D721Med (cell line): Measurements from ENCODE around the gene ASIC5.
"Not testable (repeated sequence)": the region's sequence is repeated elsewhere in the genome, so short reads cannot be mapped to it uniquely, and the experiment has no call there.

Experiments
- DNase-seq: peaks from one replicate; pipeline ENCODE4 v3.0.0; 2011; ENCODE audit warnings: low spot score; ENCODE audit not compliant: insufficient read length
- FAIRE-seq: peaks from 2 replicates; lab custom pipeline; 2011; peaks lifted over from hg19 to GRCh38; lab: Jason Lieb, UNC
- TF ChIP-seq, protein P1 (sequence below): IDR thresholded peaks from 2 replicates; pipeline ENCODE4 v1.5.1; 2012; ENCODE audit warnings: mild to moderate bottlenecking, control low read depth; ENCODE audit not compliant: insufficient read depth; ENCODE audit errors: missing control alignments

Gene ASIC5

DNA sequence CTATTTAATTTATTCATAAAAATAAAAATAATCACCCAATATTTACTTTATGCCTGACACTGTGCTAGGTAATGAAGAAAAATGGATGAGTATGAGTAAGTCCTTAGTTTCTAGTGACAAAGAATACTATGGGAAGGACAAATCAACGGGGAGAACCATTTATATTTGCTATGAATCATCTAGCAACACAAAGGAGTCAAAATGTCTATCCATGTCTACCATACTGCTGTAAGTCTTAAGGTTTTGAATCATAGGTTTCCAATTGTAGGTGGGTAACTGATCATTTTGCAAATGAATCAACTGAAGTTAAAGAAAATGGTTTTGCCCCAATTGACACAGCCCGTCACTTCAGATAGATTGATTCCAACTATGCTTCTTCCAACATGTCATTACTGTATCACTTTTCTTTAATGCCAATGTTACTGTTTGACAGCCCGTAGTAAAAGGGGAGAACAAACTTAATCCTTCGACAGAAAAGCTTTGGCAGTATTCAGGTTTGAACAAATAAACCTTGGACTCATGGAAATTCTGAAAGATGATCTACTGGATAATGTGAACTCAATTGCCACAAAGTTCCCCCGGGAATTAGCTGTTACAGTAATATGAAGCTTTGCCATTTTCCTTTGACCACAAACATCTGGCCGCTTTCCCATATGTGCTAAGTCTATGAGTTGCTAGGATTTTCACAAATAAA is 40.6 kb upstream of the ASIC5 start:
- no peak for DNase-seq
- TF ChIP-seq, protein P1, sequence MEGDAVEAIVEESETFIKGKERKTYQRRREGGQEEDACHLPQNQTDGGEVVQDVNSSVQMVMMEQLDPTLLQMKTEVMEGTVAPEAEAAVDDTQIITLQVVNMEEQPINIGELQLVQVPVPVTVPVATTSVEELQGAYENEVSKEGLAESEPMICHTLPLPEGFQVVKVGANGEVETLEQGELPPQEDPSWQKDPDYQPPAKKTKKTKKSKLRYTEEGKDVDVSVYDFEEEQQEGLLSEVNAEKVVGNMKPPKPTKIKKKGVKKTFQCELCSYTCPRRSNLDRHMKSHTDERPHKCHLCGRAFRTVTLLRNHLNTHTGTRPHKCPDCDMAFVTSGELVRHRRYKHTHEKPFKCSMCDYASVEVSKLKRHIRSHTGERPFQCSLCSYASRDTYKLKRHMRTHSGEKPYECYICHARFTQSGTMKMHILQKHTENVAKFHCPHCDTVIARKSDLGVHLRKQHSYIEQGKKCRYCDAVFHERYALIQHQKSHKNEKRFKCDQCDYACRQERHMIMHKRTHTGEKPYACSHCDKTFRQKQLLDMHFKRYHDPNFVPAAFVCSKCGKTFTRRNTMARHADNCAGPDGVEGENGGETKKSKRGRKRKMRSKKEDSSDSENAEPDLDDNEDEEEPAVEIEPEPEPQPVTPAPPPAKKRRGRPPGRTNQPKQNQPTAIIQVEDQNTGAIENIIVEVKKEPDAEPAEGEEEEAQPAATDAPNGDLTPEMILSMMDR: no peak
- no peak for FAIRE-seq

DNA sequence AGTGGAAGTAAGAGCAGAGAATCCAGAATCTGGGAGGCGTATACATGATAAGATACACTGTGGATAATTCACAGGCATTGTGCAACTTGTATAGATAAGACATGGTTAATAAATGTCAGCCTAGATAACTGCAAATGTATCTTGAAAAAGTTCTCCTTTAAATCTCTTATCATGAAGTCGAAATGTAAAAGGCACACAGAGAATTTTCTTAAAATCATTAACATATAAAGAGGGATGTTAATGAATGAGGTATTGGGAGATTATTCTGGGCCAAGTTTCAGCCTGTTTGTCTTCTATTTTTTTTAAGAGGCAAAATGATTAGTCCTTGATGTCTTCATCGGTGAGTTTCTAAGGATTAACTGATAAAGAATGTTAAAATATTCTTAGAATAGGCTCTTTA is 38.3 kb upstream of the ASIC5 start:
- TF ChIP-seq, protein P1: no peak
- DNase-seq: no peak
- no peak for FAIRE-seq

DNA sequence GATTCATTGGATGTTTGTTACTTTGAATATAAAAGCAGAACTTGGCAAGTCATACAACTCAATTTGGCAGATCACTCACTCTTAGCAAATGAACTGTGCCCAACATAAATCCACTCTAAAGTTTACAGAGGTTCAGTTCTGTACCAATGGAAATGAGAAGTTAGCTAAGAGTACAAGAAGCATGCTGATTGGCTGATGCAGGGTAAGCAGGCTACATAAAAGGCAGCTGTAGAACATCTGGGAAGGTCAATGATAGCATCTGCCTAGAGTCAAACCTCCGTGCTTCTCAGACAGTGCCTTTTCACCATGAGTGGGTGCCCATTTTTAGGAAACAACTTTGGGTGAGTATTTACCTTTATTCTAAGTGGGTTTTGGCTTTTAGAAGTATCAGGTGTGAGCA is 37.4 kb upstream of the ASIC5 start, which contains the start of gene TDO2:
Gene TDO2, plus strand, starts transcription at position 244 of the 400 bp plus-strand sequence. Its CDS starts 63 bp downstream, at position 307.
- no peak for FAIRE-seq
- TF ChIP-seq, protein P1: no peak
- DNase-seq: no peak

DNA sequence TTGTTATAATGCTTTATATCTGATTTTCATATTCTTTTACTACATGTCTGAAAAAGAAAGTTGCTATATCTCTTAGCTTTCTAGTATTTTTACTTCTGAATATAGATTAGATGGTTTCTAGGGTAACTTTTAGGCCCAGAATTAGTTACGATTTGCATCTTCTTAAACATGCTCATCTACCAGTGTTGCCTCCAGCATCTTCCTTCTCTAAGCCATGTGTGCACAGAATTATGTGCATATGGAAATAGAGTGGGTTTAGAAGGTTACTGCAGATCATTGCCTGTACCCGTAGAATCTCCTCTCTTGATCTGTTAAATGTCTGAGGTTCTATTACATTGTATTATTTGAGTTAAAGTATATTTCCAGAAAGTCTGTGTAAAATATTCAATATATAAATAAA is 34.9 kb upstream of the ASIC5 start:
- TF ChIP-seq, protein P1: no peak
- DNase-seq (no peak), FAIRE-seq (no peak)

DNA sequence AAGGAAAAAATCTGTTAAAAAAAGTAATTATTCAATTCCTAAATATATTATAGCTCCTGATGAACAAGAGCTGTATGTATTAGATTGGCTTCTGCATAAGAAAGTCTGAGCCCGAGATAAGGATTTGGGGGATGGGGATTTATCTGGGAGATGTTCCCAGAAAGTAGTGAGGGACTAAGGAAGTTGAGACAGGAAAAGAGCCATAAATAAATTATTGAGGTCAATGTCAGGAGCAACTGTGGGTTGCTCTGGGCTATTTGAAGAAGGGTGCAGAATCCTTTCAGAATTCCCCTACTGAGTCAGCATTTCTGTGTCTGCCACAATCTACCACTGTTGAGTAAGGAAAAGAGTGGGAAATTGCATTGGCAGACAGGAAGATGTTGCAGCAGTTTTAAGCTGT is 34.3 kb upstream of the ASIC5 start:
- TF ChIP-seq, protein P1: no peak
- no peak for FAIRE-seq
- no peak for DNase-seq

DNA sequence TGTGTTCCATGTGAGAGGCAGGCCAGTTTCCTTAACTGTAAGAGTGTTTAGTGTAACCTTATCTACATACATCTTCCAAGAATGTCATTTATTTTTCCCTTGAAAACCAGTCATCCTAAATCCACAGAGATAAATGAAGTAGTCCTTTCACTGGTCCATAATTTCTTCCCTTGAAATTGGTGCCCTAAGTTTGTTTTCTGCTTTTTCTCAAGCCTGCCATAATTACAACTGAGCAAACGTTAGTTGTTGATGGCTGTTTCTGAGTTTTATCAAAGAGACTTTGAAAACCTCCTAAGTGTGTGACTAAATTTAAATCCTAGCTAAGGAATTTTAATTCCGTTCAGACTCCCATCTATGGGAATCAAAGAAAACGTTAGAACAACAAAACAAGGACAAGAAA is 33.8 kb upstream of the ASIC5 start:
- FAIRE-seq (no peak), DNase-seq (no peak)
- TF ChIP-seq, protein P1: no peak

DNA sequence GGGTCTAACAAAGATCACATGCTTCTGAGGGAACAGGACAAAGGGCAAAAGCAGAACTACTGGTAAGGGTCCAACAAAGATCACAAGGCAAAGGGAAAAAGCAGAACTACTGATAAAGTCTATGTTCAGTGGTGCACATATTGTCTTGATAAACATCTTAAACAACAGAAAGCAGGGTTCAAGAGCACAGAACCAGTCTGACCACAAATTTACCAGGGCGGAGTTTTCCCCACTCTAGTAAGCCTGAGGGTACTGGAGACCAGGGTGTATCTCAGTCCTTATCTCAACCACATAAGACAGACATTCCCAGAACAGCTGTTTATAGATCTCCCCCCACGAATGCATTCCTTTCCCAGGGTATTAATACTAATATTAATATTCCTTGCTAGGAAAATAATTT is 32.3 kb upstream of the ASIC5 start:
- not testable (repeated sequence) for FAIRE-seq

More for the DNA sequence above, 32.3 kb upstream of the ASIC5 start:
- not testable (repeated sequence) for DNase-seq
